ENCODE data around the gene MGAM2. TPM values are rescaled to one million over a fixed set of nuclear protein-coding genes. Genes with fewer than 3 reads are reported as not detected.

MGAM2 gene
- total RNA-seq (under 1 TPM in 3 of 4 donors, not detected in 1; 0.11 to 0.19 (median 0.15) TPM), polyA plus RNA-seq (0.02 TPM)
- long read RNA-seq, donor 1, result 0 reads
- long read RNA-seq, donor 2, result 0 reads
- long read RNA-seq, donor 3, result 0 reads
- long read RNA-seq, donor 4, result 0 reads

DNA sequence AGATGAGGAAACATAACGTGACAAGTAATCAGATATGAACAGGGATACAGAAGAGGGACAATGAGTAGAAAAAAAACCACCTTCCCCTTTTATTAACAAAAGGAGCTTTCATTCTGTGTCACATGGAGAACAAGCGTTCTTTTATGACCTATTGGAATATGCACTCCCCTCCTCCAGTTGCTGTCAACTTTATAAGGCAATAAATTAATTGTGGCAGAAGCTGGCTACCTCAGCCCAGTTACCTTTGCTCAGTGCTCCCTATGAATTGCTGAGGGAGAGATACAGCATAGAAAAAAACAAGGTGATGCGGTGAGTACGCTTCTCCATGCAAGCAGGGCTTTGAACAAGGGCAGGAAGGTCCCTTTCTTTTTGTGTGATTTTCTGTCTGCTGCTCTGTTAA is at the start of gene MGAM2:
TSS of gene MGAM2 (plus strand) at position 220 of the 400 bp plus-strand sequence. CDS start 5,156 bp downstream, outside the sequence.
- ATAC-seq (no peak), DNase-seq (no peak)
- intact Hi-C loops (cut with DNase I), result no loop called here
- Histone ChIP-seq H3K4me3 (ENCODE audit: low read length) (no peak within 1 kb of the TSS), H3K27me3 (ENCODE audit: control insufficient read depth, insufficient read depth) (no peaks in the 10 kb centered on the region), H3K4me1 (ENCODE audit: control insufficient read depth, insufficient read depth, low read length) (no peaks in the 10 kb centered on the region), H3K9me3 (ENCODE audit: control insufficient read depth, low read length) (no peaks in the 10 kb centered on the region), H3K27ac (ENCODE audit: low read length) (no peak within 1 kb of the TSS)
- 71% methylated on average over 4 of the region's 4 CpGs for WGBS

DNA sequence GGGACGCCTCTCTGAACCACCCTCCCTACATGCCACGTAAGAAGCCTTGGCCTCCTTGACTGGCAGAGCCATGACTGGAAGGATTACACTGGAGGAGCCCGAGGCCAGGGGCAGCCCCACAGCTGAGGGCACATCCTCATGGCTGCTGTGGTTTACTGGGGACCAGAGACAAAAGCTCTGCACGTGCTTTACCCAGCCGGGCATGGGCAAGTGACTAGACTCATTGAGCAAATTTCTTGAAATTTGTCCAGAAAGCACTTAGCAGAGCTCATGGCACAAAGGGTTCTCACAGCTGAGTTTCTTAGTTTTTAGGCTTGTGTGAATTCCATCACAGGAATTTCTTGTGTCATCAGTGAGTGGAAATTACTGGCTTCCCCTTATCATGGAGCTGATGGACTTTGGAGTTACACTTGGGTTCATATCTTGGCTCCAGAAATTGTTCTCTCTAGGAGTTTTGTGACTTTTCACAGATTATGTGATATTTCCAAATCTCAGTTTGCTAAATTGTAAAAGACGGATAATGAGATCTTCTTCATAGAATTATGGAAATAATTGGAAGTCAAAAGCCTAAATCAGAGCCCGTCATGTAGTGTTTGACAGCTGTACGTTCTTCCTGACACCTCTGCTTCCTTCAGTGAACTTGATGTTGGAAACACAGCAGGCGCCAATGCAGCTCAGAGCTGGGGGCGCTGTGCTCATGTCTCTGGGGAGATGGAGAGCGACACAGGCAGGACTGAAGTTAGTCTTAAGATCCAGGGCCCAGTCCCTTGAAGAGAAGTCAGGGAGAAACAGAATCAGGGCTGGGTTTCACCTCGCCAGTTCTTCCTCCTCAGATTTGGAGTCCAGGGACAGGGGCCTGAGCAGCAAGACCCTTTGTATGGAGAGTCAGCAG is 47.7 kb upstream of the MGAM2 start:
- Histone ChIP-seq H3K27ac (ENCODE audit: low read length) (no peak overlapping the region), H3K27me3 (ENCODE audit: control insufficient read depth, insufficient read depth) (no peaks in the 10 kb centered on the region), H3K9me3 (ENCODE audit: control insufficient read depth, low read length) (no peaks in the 10 kb centered on the region), H3K4me3 (ENCODE audit: low read length) (no peak overlapping the region), H3K4me1 (ENCODE audit: control insufficient read depth, insufficient read depth, low read length) (no peaks in the 10 kb centered on the region)
- intact Hi-C loops (cut with DNase I), result no loop called here
- no peak for ATAC-seq
- peak in 1 of 3 donors; percentile 32 for DNase-seq
- 51% methylated on average over 12 of the region's 12 CpGs for WGBS

DNA sequence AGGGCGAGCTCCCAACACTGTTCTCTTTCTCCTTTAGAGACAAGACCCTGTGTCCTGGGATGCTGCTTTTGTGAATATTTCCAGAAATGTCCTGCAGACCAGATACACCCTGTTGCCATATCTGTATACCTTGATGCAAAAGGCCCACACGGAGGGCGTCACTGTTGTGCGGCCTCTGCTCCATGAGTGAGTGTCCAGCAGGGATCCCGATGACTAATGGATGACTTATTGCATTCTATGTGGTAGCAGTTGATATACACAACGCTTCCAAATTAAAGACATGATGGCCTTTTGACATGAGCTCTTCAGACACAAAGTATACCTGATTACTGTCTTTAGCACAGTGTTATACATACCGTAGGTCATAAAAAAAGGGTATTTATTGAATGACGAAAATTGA is 45.0 kb upstream of the MGAM2 start:
- Histone ChIP-seq H3K9me3 (ENCODE audit: control insufficient read depth, low read length) (no peaks in the 10 kb centered on the region), H3K4me1 (ENCODE audit: control insufficient read depth, insufficient read depth, low read length) (no peaks in the 10 kb centered on the region), H3K4me3 (ENCODE audit: low read length) (no peak overlapping the region), H3K27me3 (ENCODE audit: control insufficient read depth, insufficient read depth) (no peaks in the 10 kb centered on the region), H3K27ac (ENCODE audit: low read length) (no peak overlapping the region)
- DNase-seq, result no peak
- ATAC-seq, result no peak
- WGBS, result 89% methylated on average over 8 of the region's 8 CpGs
- intact Hi-C loops (cut with DNase I), result no loop called here

DNA sequence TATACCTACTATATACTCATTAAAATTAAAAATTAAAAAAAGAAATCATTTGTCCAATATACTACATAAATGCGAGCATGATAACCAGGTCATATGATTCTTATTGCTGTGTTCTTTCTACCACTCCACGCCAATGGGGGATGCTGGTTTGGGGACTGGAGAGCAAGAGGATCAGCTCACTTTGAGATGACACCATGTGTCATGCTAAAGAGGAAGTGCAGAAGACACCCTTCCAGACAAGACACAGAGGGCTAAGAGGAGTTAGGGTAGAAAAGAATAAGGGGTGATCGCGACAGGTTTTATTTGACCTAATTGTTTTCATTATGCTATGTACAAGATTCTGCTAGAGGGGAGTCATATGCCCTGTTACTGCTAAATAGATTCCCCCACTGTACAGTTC is 33.8 kb upstream of the MGAM2 start:
- intact Hi-C loops (cut with DNase I), result no loop called here
- ATAC-seq, result no peak
- no peak overlapping the region for H3K4me3 ChIP-seq (ENCODE audit: low read length)
- H3K9me3 ChIP-seq (ENCODE audit: control insufficient read depth, low read length), result no peaks in the 10 kb centered on the region
- no peaks in the 10 kb centered on the region for H3K4me1 ChIP-seq (ENCODE audit: control insufficient read depth, insufficient read depth, low read length)
- no peak for DNase-seq
- 85% methylated on average over 4 of the region's 4 CpGs for WGBS
- no peak overlapping the region for H3K27ac ChIP-seq (ENCODE audit: low read length)
- H3K27me3 ChIP-seq (ENCODE audit: control insufficient read depth, insufficient read depth), result no peaks in the 10 kb centered on the region

DNA sequence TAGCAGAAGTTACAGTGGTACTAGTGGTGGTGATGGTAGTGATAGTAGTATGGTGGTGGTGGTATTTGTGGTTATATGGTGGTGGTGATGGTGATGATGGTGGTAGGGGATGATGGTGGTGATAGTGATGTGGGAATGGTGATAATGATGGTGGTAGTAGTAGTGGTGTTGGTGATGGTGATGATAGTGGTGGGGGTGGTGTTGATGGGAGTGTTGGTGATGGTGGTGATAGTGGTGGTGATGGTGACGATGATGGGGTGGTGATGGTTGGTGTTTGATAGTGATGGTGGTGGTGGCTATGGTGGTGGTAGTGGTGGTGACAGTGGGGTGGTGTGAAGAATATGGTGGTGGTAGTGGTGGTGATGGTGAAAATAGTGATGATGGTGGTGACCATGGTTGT is 27.9 kb upstream of the MGAM2 start:
- no peak for DNase-seq
- no peak for ATAC-seq
- Histone ChIP-seq H3K4me1 (ENCODE audit: control insufficient read depth, insufficient read depth, low read length) (no peaks in the 10 kb centered on the region), H3K4me3 (ENCODE audit: low read length) (no peak overlapping the region), H3K27me3 (ENCODE audit: control insufficient read depth, insufficient read depth) (no peaks in the 10 kb centered on the region), H3K27ac (ENCODE audit: low read length) (no peak overlapping the region), H3K9me3 (ENCODE audit: control insufficient read depth, low read length) (no peaks in the 10 kb centered on the region)
- WGBS, result 85% methylated on average over 1 of the region's 1 CpG
- intact Hi-C loops (cut with DNase I), result no loop called here

DNA sequence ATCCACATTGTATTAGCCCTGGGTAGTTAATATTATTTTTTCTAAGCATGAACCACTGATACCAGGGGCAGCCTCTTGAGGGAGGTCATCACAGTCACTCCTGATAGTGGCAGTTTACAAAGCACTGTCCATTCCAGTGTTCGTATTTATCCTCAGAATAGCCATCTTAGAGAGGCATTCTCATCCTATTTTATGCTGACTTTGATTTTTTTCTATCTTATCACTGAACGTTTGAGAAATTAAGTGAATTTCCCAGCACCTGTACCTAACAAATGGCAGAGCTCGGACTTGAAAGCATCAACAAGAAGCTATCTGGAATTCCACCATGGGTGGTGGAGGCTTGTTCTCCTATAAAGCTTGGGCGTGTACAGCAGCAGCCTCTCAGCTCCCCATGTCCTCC is 26.1 kb upstream of the MGAM2 start:
- no peaks in the 10 kb centered on the region for H3K9me3 ChIP-seq (ENCODE audit: control insufficient read depth, low read length)
- WGBS, result 67% methylated on average over 4 of the region's 4 CpGs
- no peaks in the 10 kb centered on the region for H3K4me1 ChIP-seq (ENCODE audit: control insufficient read depth, insufficient read depth, low read length)
- ATAC-seq, result no peak
- DNase-seq, result no peak
- intact Hi-C loops (cut with DNase I), result no loop called here
- H3K27me3 ChIP-seq (ENCODE audit: control insufficient read depth, insufficient read depth), result no peaks in the 10 kb centered on the region
- H3K27ac ChIP-seq (ENCODE audit: low read length), result no peak overlapping the region
- no peak overlapping the region for H3K4me3 ChIP-seq (ENCODE audit: low read length)

DNA sequence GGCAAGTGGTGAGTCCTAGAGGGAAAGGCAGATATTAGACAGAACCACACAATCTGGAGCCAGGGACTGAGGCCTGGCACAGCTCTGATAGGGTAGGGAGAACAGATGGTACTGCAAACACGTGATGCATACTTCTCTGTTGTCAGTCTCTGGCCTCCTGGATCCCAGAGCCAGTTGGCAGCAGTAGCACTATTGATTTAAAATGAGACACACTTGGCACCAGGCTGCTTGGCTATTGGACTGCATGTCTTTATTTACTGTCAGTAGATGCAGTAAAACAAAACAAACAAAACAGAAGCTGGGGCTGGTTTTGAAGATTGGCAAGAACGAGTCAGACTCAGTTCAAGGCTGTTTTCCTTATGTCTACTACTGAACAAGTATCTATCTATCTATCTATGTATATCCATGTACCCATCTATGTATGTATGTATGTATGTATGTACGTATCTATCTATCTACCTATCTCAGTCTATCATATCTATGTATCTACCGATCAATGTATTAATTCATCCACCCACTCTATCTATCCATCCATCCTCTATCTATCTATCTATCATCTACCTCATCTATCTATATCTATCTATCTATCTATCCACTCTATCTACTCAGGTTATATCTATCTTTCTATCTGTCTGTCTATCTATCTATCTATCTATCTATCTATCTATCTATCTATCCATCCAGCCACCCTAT is 23.4 kb upstream of the MGAM2 start:
- WGBS, result 73% methylated on average over 4 of the region's 4 CpGs
- Histone ChIP-seq H3K9me3 (ENCODE audit: control insufficient read depth, low read length) (no peaks in the 10 kb centered on the region), H3K4me1 (ENCODE audit: control insufficient read depth, insufficient read depth, low read length) (no peaks in the 10 kb centered on the region), H3K27me3 (ENCODE audit: control insufficient read depth, insufficient read depth) (no peaks in the 10 kb centered on the region), H3K27ac (ENCODE audit: low read length) (no peak overlapping the region), H3K4me3 (ENCODE audit: low read length) (no peak overlapping the region)
- no peak for ATAC-seq
- DNase-seq, result no peak
- intact Hi-C loops (cut with DNase I), result no loop called here

DNA sequence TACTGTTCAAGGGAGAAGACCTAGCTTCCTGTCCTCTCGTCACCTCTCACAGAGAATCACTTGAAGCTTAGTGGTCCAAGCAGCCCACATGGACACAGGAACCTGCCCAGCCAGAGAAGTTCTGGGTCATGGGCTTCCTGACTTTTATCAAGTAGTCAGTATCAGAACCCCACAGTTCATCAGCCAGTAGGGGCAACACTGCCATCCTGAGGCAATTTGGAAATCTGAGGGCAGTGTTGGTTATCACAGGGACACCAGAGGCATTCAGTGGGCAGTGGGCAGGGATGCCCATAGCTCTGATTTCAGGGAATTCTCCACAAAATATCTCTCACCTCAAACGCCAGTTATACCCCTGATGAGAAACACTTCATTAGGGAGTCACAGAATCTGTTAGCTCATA is 22.5 kb upstream of the MGAM2 start:
- Histone ChIP-seq H3K27me3 (ENCODE audit: control insufficient read depth, insufficient read depth) (no peaks in the 10 kb centered on the region), H3K9me3 (ENCODE audit: control insufficient read depth, low read length) (no peaks in the 10 kb centered on the region), H3K4me3 (ENCODE audit: low read length) (no peak overlapping the region), H3K27ac (ENCODE audit: low read length) (no peak overlapping the region), H3K4me1 (ENCODE audit: control insufficient read depth, insufficient read depth, low read length) (no peaks in the 10 kb centered on the region)
- intact Hi-C loops (cut with DNase I), result no loop called here
- DNase-seq, result no peak
- ATAC-seq, result no peak
- 66% methylated on average over 2 of the region's 2 CpGs for WGBS

DNA sequence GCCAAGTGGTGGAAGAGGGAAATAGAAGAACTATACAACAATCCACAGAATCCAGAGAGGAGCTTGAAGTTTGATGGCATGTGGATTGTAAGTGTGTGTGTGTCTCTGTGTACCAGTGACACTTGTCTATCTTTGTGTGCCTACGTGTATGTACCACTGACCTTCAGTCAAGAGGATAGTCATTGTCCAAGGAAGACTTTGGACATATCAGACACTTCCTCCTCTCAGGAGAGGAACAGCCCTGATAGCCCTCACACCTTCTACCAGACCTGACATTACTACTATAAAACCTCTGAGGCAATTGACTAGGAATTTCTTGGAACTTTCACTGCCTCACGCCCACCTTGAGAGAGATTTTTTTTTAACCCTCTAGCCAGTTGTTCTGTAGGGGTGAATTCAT is 19.6 kb upstream of the MGAM2 start:
- ATAC-seq, result no peak
- no peaks in the 10 kb centered on the region for H3K27me3 ChIP-seq (ENCODE audit: control insufficient read depth, insufficient read depth)
- DNase-seq, result no peak
- H3K9me3 ChIP-seq (ENCODE audit: control insufficient read depth, low read length), result no peaks in the 10 kb centered on the region
- intact Hi-C loops (cut with DNase I), result no loop called here
- no peak overlapping the region for H3K27ac ChIP-seq (ENCODE audit: low read length)
- no peak overlapping the region for H3K4me3 ChIP-seq (ENCODE audit: low read length)
- 54% methylated on average over 2 of the region's 2 CpGs for WGBS
- no peaks in the 10 kb centered on the region for H3K4me1 ChIP-seq (ENCODE audit: control insufficient read depth, insufficient read depth, low read length)

DNA sequence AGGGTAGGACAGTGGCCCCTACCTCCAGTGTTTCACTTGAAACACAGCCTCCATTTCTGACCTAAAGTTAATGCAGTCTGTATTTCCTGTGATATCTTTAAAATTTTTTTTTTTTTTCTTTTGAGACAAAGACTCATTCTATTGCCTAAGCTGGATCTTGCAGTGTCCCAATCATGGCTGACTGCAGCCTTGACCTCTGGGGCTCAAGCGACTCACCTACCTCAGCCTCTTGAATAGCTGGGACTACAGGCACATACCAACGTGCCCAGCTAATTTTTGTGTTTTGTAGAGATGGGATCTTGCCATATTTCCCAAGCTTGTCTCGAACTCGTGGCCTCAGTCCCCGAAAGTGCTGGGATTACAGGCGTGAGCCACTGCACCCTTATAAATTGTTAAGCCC is 16.7 kb upstream of the MGAM2 start:
- H3K4me3 ChIP-seq (ENCODE audit: low read length), result no peak overlapping the region
- DNase-seq (no peak), ATAC-seq (no peak)
- no peak overlapping the region for H3K27ac ChIP-seq (ENCODE audit: low read length)
- 81% methylated on average over 6 of the region's 6 CpGs for WGBS
- no peaks in the 10 kb centered on the region for H3K9me3 ChIP-seq (ENCODE audit: control insufficient read depth, low read length)
- H3K27me3 ChIP-seq (ENCODE audit: control insufficient read depth, insufficient read depth), result no peaks in the 10 kb centered on the region
- intact Hi-C loops (cut with DNase I), result no loop called here
- no peaks in the 10 kb centered on the region for H3K4me1 ChIP-seq (ENCODE audit: control insufficient read depth, insufficient read depth, low read length)

DNA sequence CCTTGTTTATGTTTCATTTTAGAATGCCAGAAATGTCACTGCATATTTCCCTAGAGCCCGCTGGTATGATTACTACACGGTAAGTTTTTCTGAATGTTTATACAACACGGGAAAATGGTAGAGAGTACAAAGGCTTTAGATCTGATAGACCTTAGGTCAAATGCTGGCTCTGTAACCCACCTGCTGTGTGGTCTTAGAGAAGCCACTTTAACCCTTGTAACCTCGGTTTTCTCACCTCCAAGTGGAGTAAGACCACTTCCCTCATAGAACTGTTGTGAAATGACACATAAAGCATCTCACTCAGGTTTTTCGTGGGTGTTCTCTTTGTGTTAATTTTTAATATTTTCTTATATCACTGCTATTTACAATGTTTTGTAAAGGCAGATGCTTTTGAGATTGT is 13.9 kb upstream of the MGAM2 start:
- intact Hi-C loops (cut with DNase I), result no loop called here
- no peak overlapping the region for H3K4me3 ChIP-seq (ENCODE audit: low read length)
- H3K27ac ChIP-seq (ENCODE audit: low read length), result no peak overlapping the region
- 61% methylated on average over 5 of the region's 5 CpGs for WGBS
- H3K4me1 ChIP-seq (ENCODE audit: control insufficient read depth, insufficient read depth, low read length), result no peaks in the 10 kb centered on the region
- no peak for ATAC-seq
- no peaks in the 10 kb centered on the region for H3K27me3 ChIP-seq (ENCODE audit: control insufficient read depth, insufficient read depth)
- no peaks in the 10 kb centered on the region for H3K9me3 ChIP-seq (ENCODE audit: control insufficient read depth, low read length)
- DNase-seq, result no peak
